Endodermal cell (in vitro differentiated cells): ENCODE data around the gene RBKS. TPM values are rescaled to one million over a fixed set of nuclear protein-coding genes. Genes with fewer than 3 reads are reported as not detected.

Source experiments
- DNase-seq: peaks from one replicate; pipeline ENCODE4 v3.0.0-alpha.2; 2017
- H3K27ac ChIP-seq: 2 replicates; pipeline ENCODE4 v1.5.1; 2013; ENCODE audit warnings: mild to moderate bottlenecking, low read depth, low read length, moderate library complexity
- H3K27me3 ChIP-seq: 2 replicates; pipeline ENCODE4 v1.6.1; 2013; ENCODE audit warnings: mild to moderate bottlenecking, low read length, moderate library complexity; ENCODE audit not compliant: insufficient read depth, control insufficient read depth, poor library complexity, severe bottlenecking
- H3K36me3 ChIP-seq: 2 replicates; pipeline ENCODE4 v1.7.0; 2013; ENCODE audit warnings: mild to moderate bottlenecking, low read length, moderate library complexity; ENCODE audit not compliant: control insufficient read depth, insufficient read depth
- H3K4me1 ChIP-seq: one replicate; pipeline ENCODE4 v1.7.0; 2013; ENCODE audit warnings: low read length; ENCODE audit not compliant: control insufficient read depth, insufficient read depth
- H3K4me3 ChIP-seq: 2 replicates; pipeline ENCODE4 v1.5.1; 2013; ENCODE audit warnings: mild to moderate bottlenecking, low read length, moderate library complexity
- H3K9ac ChIP-seq: 2 replicates; pipeline ENCODE4 v1.6.1; 2013; ENCODE audit warnings: mild to moderate bottlenecking, low read length, moderate library complexity; ENCODE audit not compliant: poor library complexity, severe bottlenecking; ENCODE audit errors: extremely low read depth
- H3K9me3 ChIP-seq: 2 replicates; pipeline ENCODE4 v1.6.1; 2013; ENCODE audit warnings: mild to moderate bottlenecking, low read length, moderate library complexity; ENCODE audit not compliant: control insufficient read depth
- H3K27ac Mint-ChIP-seq: 2 replicates; pipeline ENCODE4 v1.8.0; 2020; ENCODE audit warnings: mixed read lengths
- H3K27me3 Mint-ChIP-seq: 2 replicates; pipeline ENCODE4 v1.8.0; 2021; ENCODE audit warnings: mild to moderate bottlenecking, mixed read lengths; ENCODE audit not compliant: insufficient read depth
- H3K36me3 Mint-ChIP-seq: 2 replicates; pipeline ENCODE4 v1.8.0; 2020; ENCODE audit warnings: low read depth, mixed read lengths
- H3K4me1 Mint-ChIP-seq: 2 replicates; pipeline ENCODE4 v1.8.0; 2020; ENCODE audit warnings: mixed read lengths
- H3K4me3 Mint-ChIP-seq: 2 replicates; pipeline ENCODE4 v1.8.0; 2020; ENCODE audit warnings: mild to moderate bottlenecking, moderate library complexity, mixed read lengths
- H3K9me3 Mint-ChIP-seq: 2 replicates; pipeline ENCODE4 v1.8.0; 2020; ENCODE audit warnings: mild to moderate bottlenecking, mixed read lengths
- CTCF ChIP-seq: fragments of 200-600 bp; sonication (generic); conservative IDR thresholded peaks from 2 replicates; pipeline ENCODE4 v1.5.0; 2021; ENCODE audit warnings: antibody characterized with exemption, mild to moderate bottlenecking
- WGBS, 2 experiments: methylation state at CpG; one replicate each; pipeline versions ENCODE4 v1.1.5 to v1.1.7; 2013; ENCODE audit warnings: missing lambda C conversion rate in 2 of 2, mixed read lengths in 1 of 2; ENCODE audit not compliant: insufficient coverage in 1 of 2, insufficient read length in 1 of 2; 5-methylcytosine and 5-hydroxymethylcytosine counted together
- total RNA-seq, 2 donors: library from RNA; stranded (reverse); fragmentation: NEBNext Ultra II Directional in 1 of 2; extraction: Animal tissue kit (Norgen Biotek cat#: 25700) in 1 of 2; gene quantifications; 2 replicates in 1 of 2; 3 replicates in 1 of 2; pipeline ENCODE4 v1.2.1, GENCODE V29; 2021

The RBKS gene
- total RNA-seq, 2 donors from 2014 or later = 4.4 to 4.9 TPM

- Histone ChIP-seq H3K4me3 (no peak overlapping the region), H3K27me3 (no peaks in the 10 kb centered on the region), H3K9me3 (peaks cover 7% of the 10 kb centered on the region), H3K9ac (no peak overlapping the region), H3K4me1 (no peaks in the 10 kb centered on the region), H3K27ac (no peak overlapping the region), H3K36me3 (no peaks in the 10 kb centered on the region)
- no peak for TF ChIP-seq CTCF
- no peak overlapping the region for H3K4me3 Mint-ChIP-seq
- H3K4me1 Mint-ChIP-seq = no peaks in the 10 kb centered on the region
- peaks cover 9% of the 10 kb centered on the region for H3K9me3 Mint-ChIP-seq
- no peaks in the 10 kb centered on the region for H3K27me3 Mint-ChIP-seq
- DNase-seq = no peak
- WGBS, 2 experiments = 90 to 100% methylated on average over 1 of the region's 1 CpG
- no peak overlapping the region for H3K27ac Mint-ChIP-seq
- peaks cover 3% of the 10 kb centered on the region for H3K36me3 Mint-ChIP-seq
Observed at GRCh38 chr2:27822049-27822448, 68.1 kb downstream of the RBKS start.

GRCh38 chr2:27815860-27816438 is 74.2 kb downstream of the RBKS start:
- Mint-ChIP-seq H3K4me1 (no peaks in the 10 kb centered on the region), H3K27ac (no peak overlapping the region), H3K4me3 (no peak overlapping the region), H3K9me3 (no peaks in the 10 kb centered on the region), H3K36me3 (no peaks in the 10 kb centered on the region), H3K27me3 (peaks cover 9% of the 10 kb centered on the region)
- Histone ChIP-seq H3K36me3 (no peaks in the 10 kb centered on the region), H3K9me3 (no peaks in the 10 kb centered on the region), H3K4me3 (no peak overlapping the region), H3K27ac (no peak overlapping the region), H3K27me3 (peaks cover under 1% of the 10 kb centered on the region), H3K4me1 (no peaks in the 10 kb centered on the region), H3K9ac (no peak overlapping the region)
- WGBS, 2 experiments = 94% methylated on average over 3 to 4 of the region's 4 CpGs
- no peak for DNase-seq
- TF ChIP-seq CTCF = no peak

GRCh38 chr2:27814758-27815157 is 75.4 kb downstream of the RBKS start:
- no peaks in the 10 kb centered on the region for H3K4me1 Mint-ChIP-seq
- no peaks in the 10 kb centered on the region for H3K36me3 Mint-ChIP-seq
- no peak for TF ChIP-seq CTCF
- no peaks in the 10 kb centered on the region for H3K9me3 ChIP-seq
- no peak overlapping the region for H3K27ac Mint-ChIP-seq
- no peaks in the 10 kb centered on the region for H3K4me1 ChIP-seq
- H3K4me3 ChIP-seq = no peak overlapping the region
- DNase-seq = no peak
- no peaks in the 10 kb centered on the region for H3K36me3 ChIP-seq
- no peak overlapping the region for H3K4me3 Mint-ChIP-seq
- H3K9ac ChIP-seq = no peak overlapping the region
- 80 to 100% methylated on average over 1 of the region's 1 CpG for WGBS, 2 experiments
- no peaks in the 10 kb centered on the region for H3K9me3 Mint-ChIP-seq
- peaks cover 12% of the 10 kb centered on the region for H3K27me3 Mint-ChIP-seq
- H3K27me3 ChIP-seq = peaks cover 5% of the 10 kb centered on the region
- no peak overlapping the region for H3K27ac ChIP-seq
